ENCODE measurements around the gene DCTN5. TPM values are rescaled to one million over a fixed set of nuclear protein-coding genes. Genes with fewer than 3 reads are reported as not detected.
"Not testable (repeated sequence)": the region's sequence is repeated elsewhere in the genome, so short reads cannot be mapped to it uniquely, and the experiment has no call there.

DCTN5 gene
- 51.2 and 54.9 TPM in 2 replicates for total RNA-seq
- 50.8 TPM for polyA plus RNA-seq (2012)

- peak; percentile 96 for DNase-seq (ENCODE audit: low read depth)
These were observed at the start of gene DCTN5, which contains the start of gene PALB2 for GRCh38 chr16:23640931-23641765. DCTN5 (plus strand) TSS chr16:23641466; CDS start chr16:23641543, 77 bp downstream. PALB2 (minus strand) TSS chr16:23641310; CDS start chr16:23641157, 153 bp downstream.

GRCh38 chr16:23594186-23594585 lies 47.1 kb upstream of the DCTN5 start:
- DNase-seq (ENCODE audit: low read depth), result no peak

- no peak for DNase-seq (ENCODE audit: low read depth)
These were observed 45.9 kb upstream of the DCTN5 start for GRCh38 chr16:23595246-23595950.

- peak; percentile 91 for DNase-seq (ENCODE audit: low read depth)
These were observed 45.1 kb upstream of the DCTN5 start, which contains the start of gene NDUFAB1 for GRCh38 chr16:23595951-23596720. NDUFAB1 (minus strand) TSS chr16:23596316; CDS start chr16:23596290, 26 bp downstream.

GRCh38 chr16:23597003-23597756 lies 44.1 kb upstream of the DCTN5 start:
- DNase-seq (ENCODE audit: low read depth), result peak; percentile 65

GRCh38 chr16:23607726-23608125 lies 33.5 kb upstream of the DCTN5 start:
- DNase-seq (ENCODE audit: low read depth), result no peak

GRCh38 chr16:23608194-23608593 lies 33.1 kb upstream of the DCTN5 start:
- DNase-seq (ENCODE audit: low read depth), result no peak

- DNase-seq (ENCODE audit: low read depth), result no peak
These were observed 31.3 kb upstream of the DCTN5 start for GRCh38 chr16:23609929-23610328.

- not testable (repeated sequence) for DNase-seq (ENCODE audit: low read depth)
These were observed 30.4 kb upstream of the DCTN5 start for GRCh38 chr16:23610905-23611304.

GRCh38 chr16:23611936-23612335 lies 29.3 kb upstream of the DCTN5 start:
- no peak for DNase-seq (ENCODE audit: low read depth)

- DNase-seq (ENCODE audit: low read depth), result no peak
These were observed 25.5 kb upstream of the DCTN5 start for GRCh38 chr16:23615805-23616204.

GRCh38 chr16:23624092-23624491 lies 17.2 kb upstream of the DCTN5 start:
- no peak for DNase-seq (ENCODE audit: low read depth)

- DNase-seq (ENCODE audit: low read depth), result no peak
These were observed 11.8 kb upstream of the DCTN5 start for GRCh38 chr16:23629516-23629915.

- DNase-seq (ENCODE audit: low read depth), result not testable (repeated sequence)
These were observed 9.4 kb upstream of the DCTN5 start for GRCh38 chr16:23631874-23632273.

- no peak for DNase-seq (ENCODE audit: low read depth)
These were observed 6.7 kb upstream of the DCTN5 start for GRCh38 chr16:23634461-23635036.

- DNase-seq (ENCODE audit: low read depth), result no peak
These were observed 5.3 kb upstream of the DCTN5 start for GRCh38 chr16:23635958-23636357.

GRCh38 chr16:23640615-23640930 lies 693 bp upstream of the DCTN5 start:
- DNase-seq (ENCODE audit: low read depth), result no peak

GRCh38 chr16:23642246-23642774 lies 1.0 kb downstream of the DCTN5 start:
- no peak for DNase-seq (ENCODE audit: low read depth)

GRCh38 chr16:23650674-23651416 lies 9.6 kb downstream of the DCTN5 start:
- DNase-seq (ENCODE audit: low read depth), result no peak

Data from myocyte (in vitro differentiated cells).